Pons (tissue), 1 donor: ENCODE results near the gene CD302.
A peak's percentile ranks its signal among the peaks of the same experiment; 100 is the strongest.
"Not testable (repeated sequence)": the region's sequence is repeated elsewhere in the genome, so short reads cannot be mapped to it uniquely, and the experiment has no call there.

Experiments
- DNase-seq: peaks from one replicate; pipeline ENCODE4 v3.0.0-alpha.2; 2016; ENCODE audit warnings: low spot score

Gene CD302

GRCh38 chr2:159797543-159798375, at the start of gene CD302:
Gene CD302 (minus strand): TSS chr2:159798208. CDS start chr2:159798198, 10 bp downstream.
- DNase-seq: peak; percentile 38

- no peak for DNase-seq
Measured at GRCh38 chr2:159846564-159846963, 48.6 kb upstream of the CD302 start.

GRCh38 chr2:159840616-159841015, 42.6 kb upstream of the CD302 start:
- no peak for DNase-seq

DNA sequence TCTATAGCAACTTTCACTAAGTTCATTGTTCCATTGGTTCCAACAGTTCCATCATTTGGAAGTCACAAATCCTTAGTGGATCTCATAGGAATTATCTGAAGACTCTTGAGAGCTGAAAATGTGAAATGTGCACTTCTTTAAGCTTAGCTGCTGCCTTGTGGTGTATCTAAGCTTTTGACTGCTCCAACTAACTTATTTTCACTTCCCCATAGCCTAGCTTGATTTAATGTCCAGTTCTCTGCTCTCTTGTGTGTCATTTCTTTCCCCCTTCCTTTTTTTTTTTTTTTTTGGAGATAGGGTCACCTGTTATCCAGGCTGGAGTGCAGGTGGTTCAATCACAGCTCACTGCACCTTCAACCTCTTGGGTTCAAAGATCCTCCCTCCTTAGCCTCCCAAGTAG, 34.9 kb upstream of the CD302 start:
- DNase-seq: peak; percentile 29

DNA sequence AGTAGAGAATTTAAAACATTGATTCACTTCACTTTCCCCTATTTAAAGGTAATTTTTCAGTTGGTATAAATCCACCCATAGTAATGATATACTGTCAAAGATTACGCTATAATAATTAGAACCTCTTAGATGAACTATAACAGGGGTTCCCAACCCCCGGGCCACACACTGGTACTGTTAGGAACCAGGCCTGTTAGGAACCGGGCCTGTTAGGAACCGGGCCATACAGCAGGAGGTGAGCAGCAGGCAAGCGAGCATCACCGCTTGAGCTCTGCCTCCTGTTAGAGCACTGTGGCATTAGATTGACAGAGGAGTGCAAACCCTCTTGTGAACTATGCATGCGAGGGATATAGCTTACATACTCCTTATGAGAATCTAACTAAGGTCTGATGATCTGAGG, 34.0 kb upstream of the CD302 start:
- DNase-seq: no peak

- DNase-seq: no peak
Measured at GRCh38 chr2:159829376-159829775, 31.4 kb upstream of the CD302 start.

GRCh38 chr2:159828738-159829137, 30.7 kb upstream of the CD302 start:
- DNase-seq: no peak

DNA sequence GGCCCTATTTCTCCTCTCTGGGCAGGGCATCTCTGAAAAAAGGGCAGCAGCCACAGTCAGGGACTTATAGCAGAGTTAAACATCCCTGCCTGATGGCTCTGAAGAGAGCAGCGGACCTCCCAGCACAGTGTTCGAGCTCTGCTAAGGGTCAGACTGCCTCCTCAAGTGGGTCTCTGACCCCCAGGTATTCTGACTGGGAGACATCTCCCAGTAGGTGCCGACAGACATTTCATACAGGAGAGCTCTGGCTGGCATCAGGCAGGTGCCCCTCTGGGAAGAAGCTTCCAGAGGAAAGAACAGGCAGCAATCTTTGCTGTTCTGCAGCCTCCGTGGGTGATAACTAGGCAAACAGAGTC, 24.4 kb upstream of the CD302 start:
- not testable (repeated sequence) for DNase-seq

DNA sequence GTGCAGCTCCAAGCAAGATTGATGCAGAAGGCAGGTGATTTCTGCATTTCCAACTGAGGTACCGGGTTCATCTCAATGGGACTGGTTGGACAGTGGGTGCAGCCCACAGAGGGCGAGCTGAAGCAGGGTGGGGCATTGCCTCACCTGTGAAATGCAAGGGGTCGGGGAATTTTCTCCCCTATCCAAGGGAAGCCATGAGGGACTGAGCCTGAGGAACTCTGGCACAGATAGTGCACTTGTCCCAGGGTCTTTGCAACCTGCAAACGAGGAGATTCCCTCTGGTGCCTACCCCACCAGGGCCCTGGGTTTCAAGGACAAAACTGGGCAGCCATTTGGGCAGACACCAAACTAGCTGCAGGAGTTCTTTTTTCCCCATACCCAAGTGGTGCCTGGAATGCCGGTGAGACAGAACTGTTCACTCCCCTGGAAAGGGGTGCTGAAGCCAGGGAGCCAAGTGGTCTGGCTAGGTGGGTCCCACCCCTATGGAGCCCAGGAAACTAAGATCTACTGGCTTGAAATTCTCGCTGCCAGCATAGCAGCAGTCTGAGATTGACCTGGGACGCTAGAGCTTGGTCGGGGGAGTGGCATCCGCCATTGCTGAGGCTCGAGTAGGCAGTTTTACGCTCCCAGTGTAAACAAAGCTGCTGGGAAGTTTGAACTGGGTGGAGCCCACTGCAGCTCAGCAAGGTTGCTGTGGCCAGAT, 23.9 kb upstream of the CD302 start:
- not testable (repeated sequence) for DNase-seq

DNA sequence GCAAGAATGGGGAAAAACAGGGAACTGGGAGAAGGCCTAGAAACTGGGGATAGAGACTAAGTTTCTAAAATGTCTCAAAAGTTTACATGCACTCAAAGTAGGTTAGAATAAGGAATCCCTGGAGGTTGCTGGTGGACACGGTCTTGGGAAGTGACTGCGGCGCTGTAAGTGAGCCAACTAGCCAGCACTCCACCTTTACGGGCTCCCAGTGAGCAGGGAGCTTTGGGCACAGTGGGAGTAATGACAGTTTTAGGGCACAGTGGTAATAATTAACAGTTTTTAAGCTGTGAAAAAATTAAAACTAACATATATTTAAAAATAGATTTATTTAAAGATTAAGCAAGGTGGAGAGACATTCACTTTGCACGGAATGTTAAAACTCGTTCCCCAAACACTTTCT, 20.9 kb upstream of the CD302 start:
- DNase-seq: no peak

GRCh38 chr2:159817283-159817682, 19.3 kb upstream of the CD302 start:
- peak; percentile 24 for DNase-seq

DNA sequence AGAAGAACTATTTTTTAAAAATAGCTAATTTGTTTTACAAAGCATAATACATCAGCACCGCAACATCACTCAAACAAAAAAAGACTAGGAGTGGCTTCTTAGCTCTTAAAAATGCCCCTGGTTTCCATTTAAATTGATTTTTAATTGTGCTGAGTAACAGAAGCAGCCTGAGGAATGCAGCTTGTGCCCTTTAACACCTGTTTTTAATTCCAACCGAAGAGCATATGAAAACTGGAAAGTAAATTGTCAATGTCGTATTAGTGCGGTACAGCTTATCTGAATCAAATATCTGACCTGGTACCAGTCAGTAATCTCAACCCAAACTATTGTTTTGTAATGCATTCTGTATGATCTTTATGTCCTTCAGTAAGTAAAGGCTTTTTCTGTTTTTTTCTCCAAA, 13.2 kb upstream of the CD302 start:
- no peak for DNase-seq

- no peak for DNase-seq
Measured at GRCh38 chr2:159808032-159808425, 10.0 kb upstream of the CD302 start.

GRCh38 chr2:159807183-159808031, 9.4 kb upstream of the CD302 start:
- DNase-seq: peak; percentile 59

- DNase-seq: no peak
Measured at GRCh38 chr2:159804941-159805340, 6.9 kb upstream of the CD302 start.

- DNase-seq: no peak
Measured at GRCh38 chr2:159803235-159803962, 5.4 kb upstream of the CD302 start.

GRCh38 chr2:159802673-159803072, 4.7 kb upstream of the CD302 start:
- no peak for DNase-seq

GRCh38 chr2:159799833-159800232, 1.8 kb upstream of the CD302 start:
- DNase-seq: no peak

DNA sequence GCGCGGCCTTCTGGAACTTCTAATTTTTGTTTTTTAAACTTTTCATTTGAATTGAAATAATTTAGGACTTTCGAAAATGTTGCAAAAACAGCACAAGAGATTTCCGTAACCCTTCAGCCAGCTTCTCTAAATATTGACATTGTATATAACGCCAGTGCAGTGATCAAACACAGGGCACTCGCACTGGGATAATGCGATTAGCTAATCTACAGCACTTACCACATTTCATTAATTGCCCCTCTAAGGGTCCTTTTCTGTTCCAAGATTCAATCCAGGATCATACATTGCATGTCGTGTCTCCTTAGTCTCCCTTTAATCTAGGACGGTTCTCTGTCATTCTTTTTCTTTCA, 343 bp upstream of the CD302 start:
- DNase-seq: no peak

DNA sequence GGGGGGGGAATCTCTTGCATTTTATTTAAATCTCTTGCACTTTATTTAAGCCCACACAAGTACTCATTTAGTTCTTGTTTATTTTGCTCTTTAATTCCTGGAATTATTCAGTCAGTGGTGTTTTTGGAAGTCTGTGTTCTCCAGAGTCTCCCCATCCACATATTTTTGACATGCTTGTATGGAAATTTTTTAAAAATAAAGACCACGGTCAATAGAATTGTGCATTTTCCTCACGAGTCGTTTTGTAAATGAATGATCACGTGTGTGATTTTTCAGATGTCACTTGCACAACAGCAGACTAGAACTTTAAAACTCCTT, 824 bp downstream of the CD302 start:
- DNase-seq: no peak

DNA sequence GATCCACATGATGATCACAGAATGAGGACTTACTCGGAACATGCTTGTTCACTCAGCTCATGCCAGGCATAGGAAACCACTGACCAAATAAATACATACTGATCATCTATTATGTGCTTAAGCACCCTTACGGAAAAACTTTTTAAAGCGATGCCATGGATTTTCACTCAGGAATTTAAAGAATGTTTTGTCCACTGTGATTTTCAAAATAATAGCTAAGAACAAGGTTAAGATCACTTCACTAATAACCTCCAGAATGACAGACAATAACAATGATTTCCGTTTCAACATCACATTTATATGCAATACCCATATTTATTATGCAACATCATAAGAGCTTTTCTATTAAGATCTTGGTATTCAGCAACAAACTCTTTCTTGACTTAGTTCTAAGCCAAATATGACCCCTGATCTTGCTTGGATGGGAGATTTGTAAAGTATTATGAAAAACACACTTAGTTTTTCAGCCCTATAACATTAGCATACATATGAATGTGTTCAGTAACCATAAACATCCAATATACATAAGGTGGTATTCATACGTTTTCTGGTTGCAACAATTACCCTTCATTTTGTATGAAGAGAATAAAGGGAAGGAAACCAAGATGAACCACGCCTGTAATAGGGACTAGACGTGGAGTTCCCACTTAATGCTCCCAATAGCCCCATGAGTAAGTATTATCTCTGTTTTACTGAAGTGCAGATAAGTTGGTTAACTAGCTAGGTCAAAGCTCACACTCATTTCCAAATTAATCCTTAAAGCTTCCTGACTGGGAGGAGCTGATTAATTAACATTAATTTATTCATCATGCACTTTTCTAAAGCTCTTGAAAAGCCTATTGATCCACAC, 1.9 kb downstream of the CD302 start:
- DNase-seq: no peak
